Hematopoietic multipotent progenitor cell treated with erythropoietin and hydrocortisone succinate and interleukin-3 and kit ligand, for 17 days (in vitro differentiated cells): ENCODE results near the gene USP48.
"Not testable (repeated sequence)": the region's sequence is repeated elsewhere in the genome, so short reads cannot be mapped to it uniquely, and the experiment has no call there.

Experiments
- DNase-seq: peaks from one replicate; pipeline ENCODE4 v3.0.0-alpha.2; 2015; ENCODE audit warnings: low spot score

Gene USP48, protein sequence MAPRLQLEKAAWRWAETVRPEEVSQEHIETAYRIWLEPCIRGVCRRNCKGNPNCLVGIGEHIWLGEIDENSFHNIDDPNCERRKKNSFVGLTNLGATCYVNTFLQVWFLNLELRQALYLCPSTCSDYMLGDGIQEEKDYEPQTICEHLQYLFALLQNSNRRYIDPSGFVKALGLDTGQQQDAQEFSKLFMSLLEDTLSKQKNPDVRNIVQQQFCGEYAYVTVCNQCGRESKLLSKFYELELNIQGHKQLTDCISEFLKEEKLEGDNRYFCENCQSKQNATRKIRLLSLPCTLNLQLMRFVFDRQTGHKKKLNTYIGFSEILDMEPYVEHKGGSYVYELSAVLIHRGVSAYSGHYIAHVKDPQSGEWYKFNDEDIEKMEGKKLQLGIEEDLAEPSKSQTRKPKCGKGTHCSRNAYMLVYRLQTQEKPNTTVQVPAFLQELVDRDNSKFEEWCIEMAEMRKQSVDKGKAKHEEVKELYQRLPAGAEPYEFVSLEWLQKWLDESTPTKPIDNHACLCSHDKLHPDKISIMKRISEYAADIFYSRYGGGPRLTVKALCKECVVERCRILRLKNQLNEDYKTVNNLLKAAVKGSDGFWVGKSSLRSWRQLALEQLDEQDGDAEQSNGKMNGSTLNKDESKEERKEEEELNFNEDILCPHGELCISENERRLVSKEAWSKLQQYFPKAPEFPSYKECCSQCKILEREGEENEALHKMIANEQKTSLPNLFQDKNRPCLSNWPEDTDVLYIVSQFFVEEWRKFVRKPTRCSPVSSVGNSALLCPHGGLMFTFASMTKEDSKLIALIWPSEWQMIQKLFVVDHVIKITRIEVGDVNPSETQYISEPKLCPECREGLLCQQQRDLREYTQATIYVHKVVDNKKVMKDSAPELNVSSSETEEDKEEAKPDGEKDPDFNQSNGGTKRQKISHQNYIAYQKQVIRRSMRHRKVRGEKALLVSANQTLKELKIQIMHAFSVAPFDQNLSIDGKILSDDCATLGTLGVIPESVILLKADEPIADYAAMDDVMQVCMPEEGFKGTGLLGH

DNA sequence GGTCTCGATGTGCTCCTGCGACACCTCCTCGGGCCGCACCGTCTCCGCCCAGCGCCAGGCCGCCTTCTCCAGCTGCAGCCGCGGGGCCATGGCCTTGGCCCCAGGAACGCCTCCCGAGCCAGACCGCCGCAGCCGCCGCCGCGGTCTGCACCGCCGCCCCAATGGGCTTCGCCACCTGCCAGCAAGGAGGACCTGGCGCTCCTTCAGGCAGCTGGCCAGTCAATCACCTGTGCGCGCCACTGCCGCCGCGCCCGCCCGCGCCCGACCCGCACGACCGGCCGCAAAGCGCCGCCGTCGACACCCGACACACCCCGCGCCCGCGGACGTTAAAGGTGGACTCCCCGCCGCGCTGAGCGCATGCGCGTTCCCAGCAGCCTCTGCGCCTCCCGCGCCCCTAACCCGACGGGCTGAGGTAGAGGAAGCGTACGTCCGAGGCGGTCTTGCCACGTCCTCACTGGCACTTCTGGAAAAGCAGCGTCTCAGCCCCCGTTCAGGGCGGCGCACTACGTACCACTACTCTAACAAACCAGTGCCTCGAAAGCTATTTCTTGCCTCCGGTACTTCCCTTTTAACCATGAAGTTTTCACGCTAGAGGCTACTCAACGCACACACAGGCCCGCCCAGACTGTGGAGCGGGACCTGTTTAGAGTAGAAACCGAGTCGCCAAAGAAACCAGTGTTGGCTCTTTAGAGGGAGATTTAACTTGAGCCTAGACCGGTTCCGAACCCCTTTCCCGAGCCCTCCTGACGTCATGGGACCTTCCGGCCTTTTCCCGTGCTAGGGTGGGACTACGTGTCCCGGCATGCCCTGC, at the start of gene USP48:
Gene USP48 (minus strand): TSS at position 282 of the 811 bp plus-strand sequence. CDS start 192 bp downstream, at position 90.
- DNase-seq, result peak; percentile 98

DNA sequence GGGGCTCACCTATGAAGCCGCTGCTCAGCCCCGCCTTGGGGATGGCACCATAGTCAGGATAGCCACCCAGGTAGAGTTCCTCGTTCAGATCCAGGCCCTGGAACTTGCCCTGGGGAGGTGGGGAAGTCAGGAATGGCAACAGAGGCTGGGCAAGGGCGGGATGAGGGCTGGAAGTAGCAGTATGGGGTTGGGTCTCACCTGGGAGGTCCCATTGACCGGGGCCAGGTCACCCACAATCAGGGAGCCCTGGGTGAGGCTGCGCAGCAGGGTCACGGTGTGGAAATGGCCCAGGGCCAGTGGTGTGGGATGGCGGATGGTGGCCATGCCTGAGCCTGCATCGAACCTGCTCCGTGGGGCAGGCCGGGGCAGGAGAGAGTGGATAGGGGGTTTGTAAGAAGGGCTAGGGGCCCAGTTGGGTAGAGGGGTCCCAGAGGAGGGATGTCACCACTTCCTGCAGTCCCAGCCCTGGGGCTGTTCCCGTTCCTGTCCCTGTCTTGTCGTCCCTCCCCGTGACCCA, 48.6 kb upstream of the USP48 start:
- no peak for DNase-seq

DNA sequence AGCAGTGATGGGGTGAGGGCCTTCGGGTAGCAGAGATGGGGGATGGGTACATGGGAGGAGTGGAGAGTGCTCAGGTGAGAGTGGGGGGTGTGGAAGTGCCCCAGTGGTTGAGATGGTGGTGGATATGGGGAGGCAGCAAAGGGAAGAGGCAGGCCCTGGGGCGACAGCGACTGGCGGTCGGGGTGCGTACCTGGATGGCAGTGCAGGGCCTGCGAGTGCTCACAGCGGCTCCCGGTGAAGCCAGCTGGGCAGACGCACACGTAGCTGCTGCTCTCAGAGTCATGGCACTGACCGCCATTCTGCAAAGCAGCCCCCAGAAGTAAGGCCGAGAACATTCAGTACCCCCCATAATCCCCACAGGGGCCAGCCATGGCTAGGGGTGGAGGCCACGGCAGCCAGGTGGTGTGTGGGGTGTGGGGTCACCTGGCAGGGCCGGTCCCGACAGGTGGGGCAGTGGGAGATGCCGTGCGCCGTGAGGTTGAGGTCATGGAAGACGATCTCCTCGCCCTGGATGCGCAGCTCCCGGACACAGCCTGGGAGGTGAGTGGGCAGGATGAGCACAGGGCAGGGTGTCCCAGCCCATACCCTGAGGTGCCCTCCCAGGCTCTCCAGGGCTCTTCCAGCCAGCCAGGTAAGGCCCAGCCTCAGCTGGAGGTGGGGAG, 48.0 kb upstream of the USP48 start:
- no peak for DNase-seq

DNA sequence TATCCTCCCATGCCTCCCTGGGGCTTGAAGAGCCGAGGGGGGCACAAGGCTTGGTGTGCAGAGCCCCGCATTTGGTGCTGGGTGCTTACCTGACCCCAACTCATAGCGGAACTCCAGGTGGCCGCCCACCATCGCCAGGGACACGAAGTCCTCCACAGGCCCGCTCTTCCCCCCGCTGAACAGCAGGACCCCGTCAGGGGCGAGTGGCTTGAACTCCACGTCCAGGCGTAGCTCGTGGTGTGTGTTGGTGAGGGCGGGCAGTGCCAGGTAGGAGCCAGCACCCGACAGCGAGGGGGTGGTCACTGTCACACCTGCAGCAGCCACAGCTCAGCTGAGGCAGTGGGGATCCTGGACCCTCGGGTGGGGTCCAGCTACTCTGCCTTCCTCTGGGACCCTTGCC, 46.3 kb upstream of the USP48 start:
- DNase-seq, result no peak

DNA sequence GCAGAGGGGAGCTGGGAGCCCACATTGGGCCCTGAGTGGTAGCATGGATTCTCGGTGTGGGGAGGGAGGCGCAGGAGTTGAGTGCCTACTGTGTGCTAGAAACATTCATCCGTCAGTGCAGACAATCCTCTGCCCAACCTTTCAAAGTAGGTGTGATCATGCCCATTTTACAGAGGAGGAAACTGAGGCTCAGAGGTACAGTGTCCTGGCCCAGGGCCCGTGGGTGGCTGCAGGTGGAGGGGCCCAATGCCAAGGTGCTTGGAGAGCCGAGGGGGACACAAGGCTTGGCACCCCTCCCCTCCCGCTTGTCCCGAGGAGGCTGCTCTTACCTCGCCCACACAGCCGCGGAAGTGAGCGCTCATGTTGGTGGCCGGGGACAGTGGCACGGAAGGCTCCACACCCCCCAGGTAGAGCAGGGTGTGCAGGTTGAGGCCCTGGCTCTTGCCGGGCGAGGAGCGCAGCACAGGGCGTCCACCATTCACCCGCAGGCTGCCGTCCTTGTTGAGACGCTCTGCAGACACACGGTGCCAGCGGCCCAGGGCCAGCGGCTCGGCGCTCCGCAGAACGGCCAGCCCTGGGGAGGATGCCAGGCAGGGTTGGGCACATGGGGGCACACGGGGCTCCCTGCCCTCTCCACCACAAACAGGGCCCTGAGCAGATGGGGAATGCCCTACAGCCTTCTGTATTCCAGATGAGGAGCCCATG, 45.7 kb upstream of the USP48 start:
- no peak for DNase-seq

DNA sequence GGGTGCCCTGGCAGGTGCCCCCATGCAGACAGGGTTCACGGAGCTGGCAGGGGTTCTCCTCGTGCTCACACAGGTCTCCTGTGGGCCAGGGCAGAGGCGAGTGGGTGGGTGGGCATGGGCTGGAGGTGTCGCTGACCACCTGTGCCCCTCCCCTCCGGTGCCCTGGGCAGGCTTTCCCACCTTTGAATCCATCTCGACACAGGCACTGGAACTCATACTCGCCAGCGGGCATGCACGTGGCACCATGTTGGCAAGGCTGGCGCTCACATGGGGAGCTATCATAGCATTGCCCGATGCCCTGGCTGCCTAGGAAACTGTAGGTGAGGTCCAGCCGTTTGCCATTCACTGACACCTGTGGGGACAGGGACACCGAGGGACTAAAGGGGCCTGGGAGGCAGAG, 45.1 kb upstream of the USP48 start:
- DNase-seq, result no peak

DNA sequence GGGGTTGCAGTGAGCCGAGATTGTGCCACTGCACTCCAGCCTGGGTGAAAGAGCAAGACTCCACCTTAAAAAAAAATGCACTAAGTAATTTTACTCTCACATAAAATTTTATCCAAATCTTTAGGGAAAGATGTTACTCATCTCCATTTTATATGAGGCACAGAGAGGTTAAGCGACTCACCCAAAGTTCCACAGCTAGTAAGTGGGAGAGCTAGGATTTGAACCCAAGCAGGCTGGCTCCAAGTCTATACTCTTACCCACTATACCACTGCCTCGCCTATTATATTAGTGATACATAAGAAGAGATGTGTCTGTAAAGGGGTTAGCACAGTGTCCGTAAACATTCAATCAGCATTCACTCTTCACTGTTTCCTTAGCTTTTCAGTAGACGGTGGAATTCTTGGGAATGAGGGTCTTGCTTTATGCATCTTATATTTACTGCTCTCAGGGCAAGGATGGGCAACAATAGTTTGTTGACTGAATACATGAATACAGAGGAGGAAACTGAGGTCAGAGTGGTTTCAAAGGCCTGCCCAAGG, 44.3 kb upstream of the USP48 start:
- no peak for DNase-seq

DNA sequence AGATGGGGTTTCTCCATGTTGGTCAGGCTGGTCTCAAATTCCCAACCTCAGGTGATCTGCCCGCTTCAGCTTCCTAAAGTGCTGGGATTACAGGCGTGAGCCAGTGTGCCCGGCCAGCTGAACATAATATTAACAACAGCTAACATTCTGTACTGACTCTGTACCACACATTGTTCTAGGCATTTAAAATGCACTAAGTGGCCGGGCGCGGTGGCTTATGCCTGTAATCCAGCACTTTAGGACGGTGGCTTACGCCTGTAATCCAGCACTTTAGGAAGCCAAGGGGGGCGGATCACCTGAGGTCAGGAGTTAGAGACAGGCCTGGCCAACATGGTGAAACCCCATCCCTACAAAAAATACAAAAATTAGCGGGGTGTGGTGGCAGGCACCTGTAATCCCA, 43.7 kb upstream of the USP48 start:
- not testable (repeated sequence) for DNase-seq

DNA sequence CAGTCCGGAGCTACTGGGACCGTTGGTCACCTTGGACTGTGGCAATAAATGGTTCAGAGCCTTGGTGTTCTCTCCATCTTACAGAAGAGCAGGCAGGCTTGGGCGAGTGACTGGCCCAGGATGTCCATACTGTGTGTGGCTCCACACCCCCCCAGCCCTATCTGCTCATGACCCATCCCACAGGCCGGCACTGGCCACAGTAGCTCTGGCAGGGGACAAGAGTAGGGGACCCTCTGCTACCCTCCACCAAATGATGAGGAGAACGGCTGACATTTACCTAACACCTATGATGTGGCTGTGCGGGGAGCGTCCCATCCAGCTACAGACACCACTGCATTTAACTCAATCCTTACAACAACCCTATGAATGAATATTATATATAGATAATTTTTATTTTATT, 42.4 kb upstream of the USP48 start:
- no peak for DNase-seq

DNA sequence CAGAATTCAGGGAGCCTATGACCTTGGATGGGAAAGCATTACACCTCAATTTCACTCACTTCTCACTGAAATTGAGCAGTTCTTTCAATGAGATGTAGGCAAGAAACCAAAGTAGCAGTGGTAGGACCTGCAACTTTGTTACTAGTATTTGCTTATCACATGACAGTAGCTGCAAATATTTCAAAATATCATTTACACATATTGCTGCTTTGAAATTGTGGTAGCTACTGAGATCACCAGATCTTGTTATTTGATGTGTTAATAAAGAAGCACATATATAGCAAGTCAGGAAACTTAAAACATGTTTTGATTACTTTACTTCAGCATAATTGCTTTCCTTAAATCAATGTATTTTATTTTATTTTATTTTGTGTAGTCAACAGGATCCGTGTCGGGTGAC, 42.0 kb upstream of the USP48 start:
- DNase-seq, result no peak

DNA sequence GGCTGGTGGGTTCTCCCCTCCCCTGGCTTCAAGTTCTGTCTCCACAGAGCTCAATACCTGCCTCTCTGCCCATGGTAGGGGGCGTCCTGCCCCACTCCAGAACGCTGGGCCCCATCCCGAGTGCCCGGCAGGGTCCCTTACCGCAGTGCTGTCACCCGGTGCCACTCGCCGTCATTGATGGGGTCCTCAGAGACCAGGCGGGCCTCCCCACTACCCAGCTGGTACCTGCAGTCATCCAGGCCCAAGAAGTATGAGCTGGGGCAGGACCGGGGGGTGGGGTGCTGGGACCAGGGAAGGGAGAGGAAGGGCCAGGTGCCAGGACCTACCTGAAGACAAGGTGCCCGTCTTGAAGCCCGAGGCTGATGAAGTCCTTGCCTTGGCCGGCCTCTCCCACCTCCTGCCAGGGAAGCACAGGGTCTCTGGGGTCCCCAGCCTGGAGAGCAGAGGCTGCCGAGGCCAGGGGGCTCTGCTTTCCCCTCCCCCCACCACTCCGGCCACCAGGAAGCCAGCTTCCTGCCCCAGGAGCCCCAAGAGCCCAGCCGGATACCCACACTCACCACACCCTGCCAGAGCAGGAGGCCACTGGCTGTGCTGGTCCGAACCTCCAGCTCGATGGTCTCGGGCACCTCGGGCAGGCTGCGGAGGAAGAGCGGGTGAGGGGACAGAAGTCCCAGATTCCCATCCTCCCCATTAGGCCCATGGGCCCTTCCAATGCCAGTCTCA, 41.2 kb upstream of the USP48 start:
- DNase-seq, result no peak

DNA sequence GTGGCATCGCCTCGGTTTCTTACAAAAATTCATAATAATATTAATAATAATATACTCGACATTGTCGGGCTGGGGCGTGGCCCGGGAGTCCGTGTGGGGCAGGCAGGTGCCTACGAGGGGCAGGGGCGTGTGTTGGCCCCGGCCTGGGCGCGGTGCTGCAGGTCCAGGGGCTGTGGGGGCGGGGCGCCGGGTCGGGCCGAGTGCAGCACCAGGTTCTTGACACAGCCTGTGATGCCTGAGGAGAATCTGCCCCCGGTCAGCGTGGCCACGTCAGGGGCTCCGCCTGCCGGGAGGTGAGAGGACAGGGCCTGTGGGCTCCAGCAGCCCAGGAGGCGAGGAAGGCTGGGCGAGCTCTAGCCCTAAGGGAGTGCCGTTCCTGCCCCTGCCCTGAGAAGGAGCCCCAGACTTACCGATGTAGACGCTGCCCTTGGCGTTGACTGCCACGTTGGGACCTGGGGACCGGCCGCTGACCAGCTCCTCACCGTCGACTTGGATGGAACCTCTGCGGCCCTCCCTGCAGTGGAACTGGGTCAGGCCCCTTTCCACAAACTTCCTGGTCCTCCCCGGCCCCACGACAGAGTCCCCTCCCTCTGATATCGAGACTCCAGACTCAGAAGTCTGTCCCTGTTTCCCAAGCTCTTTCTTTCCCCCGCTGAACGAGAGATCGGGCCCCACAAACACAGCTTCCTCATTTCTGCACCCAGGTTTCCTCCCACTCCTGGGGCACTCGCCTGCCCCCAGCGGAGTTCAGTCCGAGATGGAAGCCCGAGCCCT, 40.4 kb upstream of the USP48 start:
- no peak for DNase-seq

DNA sequence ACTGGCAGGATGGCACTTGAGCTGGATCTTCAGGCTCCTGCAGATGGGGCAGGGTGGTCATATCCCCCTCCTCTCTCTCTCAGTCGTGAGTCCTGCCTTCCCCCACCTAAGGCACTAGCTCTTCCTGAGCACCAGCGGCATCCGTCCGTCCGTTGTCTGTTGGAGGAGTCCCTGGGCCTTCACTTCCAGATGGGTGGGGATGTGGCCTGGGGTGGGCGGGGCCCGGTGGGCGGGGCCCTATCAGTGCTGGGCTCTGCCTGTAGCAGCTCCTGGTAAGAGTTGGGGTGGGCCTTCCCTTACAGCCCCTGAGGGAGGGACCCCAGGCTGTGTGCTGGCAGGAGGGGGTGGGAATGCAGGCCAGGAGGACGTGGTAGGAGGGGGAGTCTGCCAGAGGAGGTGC, 39.4 kb upstream of the USP48 start:
- peak; percentile 12 for DNase-seq

DNA sequence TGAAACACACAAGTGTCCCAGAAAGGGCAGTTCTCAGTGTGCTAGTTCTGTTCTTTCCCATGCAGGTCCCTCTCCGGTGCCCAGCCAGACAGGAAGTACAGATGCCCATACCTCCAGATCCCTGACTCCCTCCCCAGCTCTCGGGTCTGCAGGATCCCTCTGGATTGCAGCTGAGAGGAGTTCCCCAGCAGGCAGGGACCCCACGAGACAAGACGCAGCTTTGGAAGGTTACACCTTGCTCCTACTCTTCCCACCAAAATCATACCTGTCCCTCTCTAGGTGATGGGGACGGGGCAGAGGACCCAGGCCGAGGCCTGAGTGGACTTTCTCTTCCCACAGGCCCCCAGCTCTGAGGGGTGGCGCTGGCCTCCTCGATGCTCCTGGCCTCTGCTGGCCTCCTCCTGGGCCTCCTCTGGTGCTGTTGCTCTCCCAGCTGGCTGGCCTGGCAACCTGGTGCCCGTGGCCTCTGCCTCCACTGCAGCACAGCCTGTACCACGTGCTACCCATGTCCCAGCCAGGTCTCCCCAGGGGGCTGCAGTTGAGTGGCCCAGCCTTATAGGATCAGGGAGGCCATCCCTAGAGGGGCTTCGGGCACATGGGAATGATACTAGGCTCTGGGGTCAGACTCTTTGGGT, 38.6 kb upstream of the USP48 start:
- no peak for DNase-seq

DNA sequence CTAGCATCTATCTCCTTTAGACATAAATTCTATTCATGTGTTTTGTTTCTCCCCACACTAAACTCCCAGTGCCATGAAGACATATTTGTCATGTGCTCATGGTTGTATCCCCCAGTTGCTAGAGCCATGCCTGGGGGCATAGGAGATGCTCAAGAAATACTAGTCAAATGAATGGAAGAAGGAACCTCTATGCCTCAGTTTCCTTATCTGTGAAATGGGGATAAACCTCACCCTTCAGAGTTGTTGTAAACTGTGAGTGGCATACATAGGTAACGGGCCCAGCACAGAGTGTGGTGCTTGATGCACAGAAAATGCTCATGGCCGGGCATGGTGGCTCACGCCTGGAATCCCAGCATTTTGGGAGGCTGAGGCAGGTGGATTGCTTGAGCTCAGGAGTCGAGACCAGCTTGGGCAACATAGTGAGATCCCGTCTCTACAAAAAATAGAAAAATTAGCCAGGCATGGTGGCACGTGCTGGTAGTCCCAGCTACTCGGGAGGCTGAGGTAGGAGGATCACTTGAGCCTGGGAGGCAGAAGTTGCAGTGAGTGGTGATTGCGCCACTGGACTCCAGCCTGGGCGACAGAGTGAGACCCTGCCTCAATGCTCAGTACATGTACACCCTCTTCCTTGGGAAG, 37.8 kb upstream of the USP48 start:
- DNase-seq, result no peak

DNA sequence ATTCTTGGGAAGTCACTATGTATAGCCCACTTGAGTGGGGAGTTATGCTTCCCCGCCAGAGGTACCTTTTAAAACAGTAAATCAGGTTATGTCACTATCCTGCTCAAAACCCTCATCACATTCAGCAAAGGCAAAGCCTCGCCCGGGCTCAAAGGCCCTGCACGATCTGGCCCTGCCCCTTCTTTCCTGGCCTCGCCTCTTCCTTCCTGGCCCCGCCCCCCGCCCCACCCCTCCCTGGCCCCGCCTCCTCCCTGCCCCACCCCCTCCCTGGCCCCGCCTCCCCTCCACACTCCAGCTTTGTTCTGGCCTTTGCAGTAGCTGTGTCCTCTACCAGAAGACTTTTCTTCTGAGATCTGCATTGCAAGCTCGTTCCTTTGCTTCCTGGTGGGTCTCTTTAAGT, 35.7 kb upstream of the USP48 start:
- peak; percentile 42 for DNase-seq

DNA sequence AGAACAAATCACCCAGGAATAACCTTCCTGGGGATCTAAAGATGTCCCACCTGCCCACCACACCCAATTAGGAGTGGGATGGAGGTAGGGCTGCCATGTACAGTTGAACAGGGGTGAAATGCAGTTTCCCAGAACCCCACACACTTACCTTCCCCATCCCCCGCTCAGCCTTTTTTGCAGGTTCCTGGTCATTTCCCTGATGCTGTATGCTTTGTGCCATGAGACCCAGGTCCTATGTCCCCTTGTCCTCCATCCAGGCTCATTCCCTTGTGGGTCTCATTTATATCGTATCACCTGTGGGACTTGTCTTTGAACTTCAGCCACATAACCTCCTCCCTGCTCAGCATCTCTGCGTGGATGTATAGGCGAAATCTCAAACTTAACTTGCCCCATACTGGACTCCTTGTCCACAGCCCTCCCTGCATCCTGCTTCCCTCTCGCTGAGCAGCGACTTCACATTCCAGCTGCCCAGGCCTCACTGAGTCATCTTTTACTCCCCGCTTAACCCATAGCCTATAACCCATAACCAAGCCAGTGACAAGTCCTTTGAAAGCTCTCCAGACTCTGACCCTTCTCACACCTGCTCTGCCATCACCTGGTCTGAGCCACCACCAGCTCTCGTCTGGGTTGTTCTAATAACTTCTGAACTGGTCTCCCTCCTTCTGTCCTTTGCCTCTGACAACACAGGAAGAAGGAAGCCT, 33.8 kb upstream of the USP48 start:
- no peak for DNase-seq
